Activated T-helper 1 cell treated with Interleukin-2 at 50 U/mL for 16 hours (primary cell): ENCODE measurements around the gene FEM1B.

Source experiments
- DNase-seq: peaks from one replicate; pipeline ENCODE4 v3.0.0-alpha.2; 2020; ENCODE audit warnings: low read depth

Gene FEM1B

GRCh38 chr15:68309024-68309423, 31.5 kb downstream of the FEM1B start:
- DNase-seq = no peak

- DNase-seq = no peak
Measured at GRCh38 chr15:68310178-68310803, 32.7 kb downstream of the FEM1B start.

- DNase-seq = no peak
Measured at GRCh38 chr15:68310804-68311463, 33.4 kb downstream of the FEM1B start.

GRCh38 chr15:68311464-68311835, 33.9 kb downstream of the FEM1B start:
- DNase-seq = no peak

- no peak for DNase-seq
Measured at GRCh38 chr15:68311859-68312557, 34.5 kb downstream of the FEM1B start.

- DNase-seq = no peak
Measured at GRCh38 chr15:68312701-68313204, 35.2 kb downstream of the FEM1B start.

- DNase-seq = no peak
Measured at GRCh38 chr15:68313501-68314410, 36.2 kb downstream of the FEM1B start.

- DNase-seq = no peak
Measured at GRCh38 chr15:68314563-68314962, 37.0 kb downstream of the FEM1B start.

GRCh38 chr15:68315035-68315434, 37.5 kb downstream of the FEM1B start:
- DNase-seq = no peak

- DNase-seq = no peak
Measured at GRCh38 chr15:68315495-68316031, 38.0 kb downstream of the FEM1B start.

- DNase-seq = no peak
Measured at GRCh38 chr15:68316061-68316804, 38.7 kb downstream of the FEM1B start.

GRCh38 chr15:68317281-68318007, 39.9 kb downstream of the FEM1B start:
- no peak for DNase-seq

- DNase-seq = no peak
Measured at GRCh38 chr15:68318008-68318835, 40.7 kb downstream of the FEM1B start.

GRCh38 chr15:68318931-68319909, 41.7 kb downstream of the FEM1B start:
- DNase-seq = no peak

- no peak for DNase-seq
Measured at GRCh38 chr15:68319997-68320396, 42.5 kb downstream of the FEM1B start.

GRCh38 chr15:68321229-68321628, 43.7 kb downstream of the FEM1B start:
- DNase-seq = no peak

- DNase-seq = no peak
Measured at GRCh38 chr15:68322796-68323195, 45.3 kb downstream of the FEM1B start.

GRCh38 chr15:68325726-68326125, 48.2 kb downstream of the FEM1B start:
- DNase-seq = no peak
